ENCODE data around the gene NTN4.
"Not testable (repeated sequence)": the region's sequence is repeated elsewhere in the genome, so short reads cannot be mapped to it uniquely, and the experiment has no call there.

NTN4 gene

DNA sequence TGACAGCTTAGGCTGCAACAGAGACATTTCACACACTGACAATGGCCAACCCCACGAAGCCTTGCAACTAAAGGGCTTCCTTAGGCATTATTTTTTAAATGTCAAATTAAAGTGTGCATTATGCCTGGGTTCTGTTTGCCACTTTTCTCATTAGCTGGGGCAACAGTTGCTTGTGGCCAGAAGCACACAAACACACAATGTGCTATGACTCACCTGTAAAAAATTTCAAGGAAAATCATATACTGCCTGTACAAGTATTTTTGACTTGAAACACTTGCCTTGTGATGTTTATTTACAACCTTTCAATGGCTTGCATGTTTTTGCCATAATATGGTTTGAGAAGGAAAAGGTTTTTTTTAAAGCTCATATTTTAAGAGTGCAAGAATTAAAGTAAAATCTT, 1.9 kb downstream of the NTN4 start:
- DNase-seq (ENCODE audit: low read depth, low spot score): no peak
- H3K4me3 ChIP-seq (ENCODE audit: low read depth, low read length): peak overlapping the region; percentile 82
- POLR2A ChIA-PET: no interaction called here
- TF ChIP-seq CTCF (IDR thresholded peaks at IDR 0.05; ENCODE audit: insufficient read depth, low read length, missing control alignments): no peak
- CTCF ChIA-PET: interaction anchor here (1.0 to 1.8 kb wide), 5 partner anchors 24 to 214 kb away, joined by 3 to 5 read pairs (median 4); no protein-coding TSS in a partner anchor

DNA sequence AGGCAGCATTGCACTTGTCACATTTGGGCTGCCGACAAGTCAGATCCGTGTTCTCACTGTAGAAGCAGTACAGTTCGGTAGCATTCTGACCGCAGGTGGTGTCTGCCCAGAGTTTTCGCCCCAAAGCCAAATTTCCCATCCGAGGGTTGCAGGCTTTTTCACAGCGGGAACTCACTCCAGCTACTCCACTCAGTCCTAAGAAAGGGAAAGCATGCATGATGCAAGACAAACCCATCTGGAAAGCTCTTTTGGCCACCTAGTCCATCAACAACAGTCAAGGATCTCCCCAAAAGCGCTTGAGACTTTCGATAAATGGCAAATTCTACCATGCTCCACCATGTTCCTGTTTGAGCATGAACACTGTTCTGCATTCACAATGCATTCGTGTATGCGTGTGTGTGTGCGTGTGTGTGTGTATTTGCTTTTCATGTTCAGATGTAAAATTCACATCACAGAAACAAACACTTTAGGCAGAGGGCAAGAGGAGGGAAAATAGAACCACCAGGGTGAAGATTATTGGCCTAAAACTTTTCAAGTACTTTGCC, 3.2 kb downstream of the NTN4 start:
- ChIA-PET CTCF (no interaction called here), POLR2A (no interaction called here)
- no peak for TF ChIP-seq CTCF (IDR thresholded peaks at IDR 0.05; ENCODE audit: insufficient read depth, low read length, missing control alignments)
- H3K4me3 ChIP-seq (ENCODE audit: low read depth, low read length): peak overlapping the region; percentile 34
- DNase-seq (ENCODE audit: low read depth, low spot score): no peak

DNA sequence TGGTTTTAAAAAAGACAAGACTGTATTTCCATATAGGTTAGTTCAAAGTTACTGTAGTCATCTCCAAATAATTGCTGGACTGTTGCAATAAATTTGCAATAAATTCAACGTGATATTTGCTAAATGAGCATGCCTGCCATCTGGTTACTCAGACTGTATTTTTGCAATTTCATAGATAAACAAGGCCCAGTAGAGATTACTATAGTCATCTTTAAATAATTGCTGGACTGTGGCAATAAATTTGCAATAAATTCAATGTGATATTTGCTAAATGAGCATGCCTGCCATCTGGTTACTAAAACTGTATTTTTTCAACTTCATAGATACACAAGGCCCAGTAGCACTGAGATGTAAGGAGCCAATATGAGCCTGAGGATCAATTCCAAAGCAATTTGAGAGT, 5.6 kb downstream of the NTN4 start:
- no peak for DNase-seq (ENCODE audit: low read depth, low spot score)
- POLR2A ChIA-PET: no interaction called here
- CTCF ChIA-PET: no interaction called here
- no peak overlapping the region; the same call in 1 of the 2 replicates for H3K4me3 ChIP-seq (ENCODE audit: low read depth, low read length)
- no peak for TF ChIP-seq CTCF (IDR thresholded peaks at IDR 0.05; ENCODE audit: insufficient read depth, low read length, missing control alignments)

- DNase-seq (ENCODE audit: low read depth, low spot score): no peak
- ChIA-PET CTCF (interaction anchor here (0.8 to 1.1 kb wide), 2 partner anchors 64 to 202 kb away, joined by 3 read pairs; no protein-coding TSS in a partner anchor), POLR2A (no interaction called here)
- no peak overlapping the region for H3K4me3 ChIP-seq (ENCODE audit: low read depth, low read length)
- TF ChIP-seq CTCF (IDR thresholded peaks at IDR 0.05; ENCODE audit: insufficient read depth, low read length, missing control alignments): no peak
These were observed 6.3 kb downstream of the NTN4 start for GRCh38 chr12:95784286-95784685.

GRCh38 chr12:95775466-95775865, 15.1 kb downstream of the NTN4 start:
- POLR2A ChIA-PET: interaction anchor here (0.5 to 0.8 kb wide), 2 partner anchors 30 to 142 kb away, joined by 3 to 4 read pairs; no protein-coding TSS in a partner anchor
- not testable (repeated sequence) for DNase-seq (ENCODE audit: low read depth, low spot score); H3K4me3 ChIP-seq (ENCODE audit: low read depth, low read length)
- CTCF ChIA-PET: interaction anchor here (1.2 kb wide), 1 partner anchor 19 kb away, joined by 4 read pairs; no protein-coding TSS in a partner anchor

DNA sequence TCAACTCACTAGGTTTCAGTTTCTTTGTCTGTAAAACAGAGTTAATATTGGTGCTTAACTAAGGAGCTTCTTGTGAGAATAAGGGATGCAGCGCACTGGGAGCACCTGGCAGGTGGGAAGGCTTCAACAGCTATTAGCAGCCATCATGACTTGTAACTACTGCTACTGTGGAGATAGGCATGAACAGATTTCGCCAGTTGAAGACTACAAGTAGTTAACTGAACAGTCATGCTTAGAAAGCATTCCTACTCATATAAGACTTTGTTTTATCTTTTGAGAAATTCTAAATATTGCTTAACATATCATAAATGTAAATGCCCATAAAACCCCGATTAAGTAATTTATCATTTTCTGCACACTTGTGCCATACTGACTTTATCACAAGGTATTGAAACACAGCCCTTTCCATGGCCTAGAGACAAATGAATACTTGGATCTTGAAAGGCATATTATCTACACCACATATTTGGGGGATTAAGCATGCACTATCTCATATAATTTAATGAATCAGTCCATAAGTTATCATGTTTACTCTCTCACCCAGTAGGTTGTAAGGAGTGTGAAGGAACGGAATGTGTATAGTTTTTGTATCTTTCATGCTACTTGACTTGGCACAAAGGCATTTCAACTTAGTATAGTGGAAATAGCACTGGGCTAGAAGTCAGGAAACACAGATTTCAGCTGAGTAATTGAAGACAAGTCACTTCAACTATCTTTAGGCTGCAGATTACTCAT, 16.1 kb downstream of the NTN4 start:
- no peak overlapping the region for H3K4me3 ChIP-seq (ENCODE audit: low read depth, low read length)
- ChIA-PET POLR2A (interaction anchor here (0.5 to 1.4 kb wide), 3 partner anchors 10 to 141 kb away, joined by 3 to 6 read pairs (median 4); no protein-coding TSS in a partner anchor), CTCF (interaction anchor here (1.2 kb wide), 1 partner anchor 20 kb away, joined by 4 read pairs; no protein-coding TSS in a partner anchor)
- DNase-seq (ENCODE audit: low read depth, low spot score): peak; percentile 75
- no peak for TF ChIP-seq CTCF (IDR thresholded peaks at IDR 0.05; ENCODE audit: insufficient read depth, low read length, missing control alignments)
